Panc1 (cell line): ENCODE results near the gene OTOL1.

Experiments
- CTCF ChIP-seq: fragments of 450-650 bp; IDR thresholded peaks from 2 replicates; pipeline ENCODE4 v1.5.1; 2017; ENCODE audit warnings: mild to moderate bottlenecking
- REST ChIP-seq, 2 experiments: IDR thresholded peaks; 2 replicates each; pipeline ENCODE4 v1.6.1; 2011 to 2012; ENCODE audit warnings: low read depth in 2 of 2, control low read depth in 1 of 2, low read length in 1 of 2, mild to moderate bottlenecking in 1 of 2, moderate library complexity in 1 of 2; ENCODE audit not compliant: insufficient read depth in 1 of 2
- SIN3A ChIP-seq: IDR thresholded peaks from 2 replicates; pipeline ENCODE4 v1.6.1; 2012; ENCODE audit warnings: low read depth, mild to moderate bottlenecking, low read length, moderate library complexity, borderline replicate concordance; ENCODE audit not compliant: insufficient read depth

- no peak for TF ChIP-seq CTCF
- TF ChIP-seq REST (IDR thresholded peaks at IDR 0.05; ENCODE audit: insufficient read depth in 1 of 2, low read depth in 2 of 2, low read length in 1 of 2), result no peak
- TF ChIP-seq SIN3A, result no peak
Observed at GRCh38 chr3:161531930-161532329, 35.3 kb downstream of the OTOL1 start.
